Measurements from ENCODE around the gene MYT1.

DNA sequence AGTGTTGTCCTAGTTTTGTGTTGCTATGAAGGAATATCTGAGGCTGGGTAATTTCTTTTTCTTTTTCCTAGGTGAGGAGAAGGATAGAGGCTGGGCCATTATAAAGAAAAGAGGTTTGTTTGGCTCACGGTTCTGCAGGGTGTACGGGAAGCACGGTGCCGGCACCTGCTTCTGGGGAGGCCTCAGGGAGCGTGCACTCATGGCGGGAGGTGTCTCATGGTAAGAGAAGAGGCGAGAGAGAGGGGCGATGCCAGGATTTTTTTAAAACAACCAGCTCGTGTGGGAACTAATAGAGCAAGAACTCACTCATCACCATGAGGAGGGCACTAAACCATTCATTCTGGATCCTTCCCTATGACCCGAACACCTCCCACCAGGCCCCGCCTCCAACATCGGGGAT is 42.7 kb upstream of the MYT1 start:
- TF ChIP-seq L3MBTL2 (conservative IDR thresholded peaks at IDR 0.05) (no peak), TARDBP (IDR thresholded peaks at IDR 0.05) (no peak), HDGF (IDR thresholded peaks at IDR 0.05; ENCODE audit: borderline replicate concordance) (no peak), FOXM1 (IDR thresholded peaks at IDR 0.05; ENCODE audit: borderline replicate concordance) (no peak), SUZ12 (IDR thresholded peaks at IDR 0.05) (no peak), FOXA1 (IDR thresholded peaks at IDR 0.05) (no peak), FOXK2 (IDR thresholded peaks at IDR 0.05) (no peak), CTBP1 (IDR thresholded peaks at IDR 0.05; ENCODE audit: borderline replicate concordance) (no peak), BHLHE40 (IDR thresholded peaks at IDR 0.05; ENCODE audit: borderline replicate concordance) (no peak), LEF1 (IDR thresholded peaks at IDR 0.05; ENCODE audit: borderline replicate concordance) (no peak), SP1 (IDR thresholded peaks at IDR 0.05) (no peak), NFRKB (IDR thresholded peaks at IDR 0.05) (no peak)

Measured in HEK293T (cell line).